WTC11 (cell line): ENCODE results near the gene KCNN1. TPM values are rescaled to one million over a fixed set of nuclear protein-coding genes. Genes with fewer than 3 reads are reported as not detected.

Source experiments
- ATAC-seq: fragments of 200-7000 bp; cut with Tn5 transposase; 2 replicates; pipeline ENCODE4 v1.10.0; 2021; ENCODE audit warnings: mild to moderate bottlenecking, moderate library complexity
- CTCF ChIA-PET: fragments of 300-600 bp; sonication (Branson Sonifier 250); formaldehyde crosslinking; loops from one replicate; lab custom pipeline; 2021; ENCODE audit warnings: antibody characterized with exemption; lab: Charles Lee
- POLR2A ChIA-PET: fragments of 350-600 bp; sonication (Branson Sonifier 250); formaldehyde crosslinking; loops from one replicate; lab custom pipeline; 2021; ENCODE audit warnings: antibody characterized with exemption; lab: Charles Lee
- DNase-seq: peaks from one replicate; pipeline ENCODE4 v3.0.0; 2021; ENCODE audit warnings: low spot score
- H3K27ac Mint-ChIP-seq: 2 replicates; pipeline ENCODE4 v1.8.0; 2021; ENCODE audit warnings: mixed read lengths
- H3K27me3 Mint-ChIP-seq: 2 replicates; pipeline ENCODE4 v1.8.0; 2021; ENCODE audit warnings: low read depth, mild to moderate bottlenecking, moderate library complexity, mixed read lengths
- H3K36me3 Mint-ChIP-seq: 2 replicates; pipeline ENCODE4 v1.8.0; 2021; ENCODE audit warnings: mixed read lengths
- H3K4me1 Mint-ChIP-seq: 2 replicates; pipeline ENCODE4 v1.8.0; 2022; ENCODE audit warnings: mixed read lengths
- H3K4me3 Mint-ChIP-seq: 2 replicates; pipeline ENCODE4 v1.8.0; 2021; ENCODE audit warnings: mild to moderate bottlenecking, moderate library complexity, mixed read lengths
- H3K9me3 Mint-ChIP-seq: 2 replicates; pipeline ENCODE4 v1.8.0; 2021; ENCODE audit warnings: mixed read lengths
- AR ChIP-seq: fragments of 250-450 bp; sonication (Bioruptor Pico); IDR thresholded peaks from 2 replicates; pipeline ENCODE4 v1.9.0; 2021; ENCODE audit warnings: mild to moderate bottlenecking
- CBFB ChIP-seq: sonication (generic); formaldehyde crosslinking; IDR thresholded peaks from 2 replicates; pipeline ENCODE4 v1.8.1; 2022; ENCODE audit warnings: mild to moderate bottlenecking, low read depth, missing genetic modification reagents
- CDX4 ChIP-seq: fragments of 250-450 bp; sonication (Bioruptor Pico); IDR thresholded peaks from 2 replicates; pipeline ENCODE4 v1.9.0; 2021; ENCODE audit warnings: moderate library complexity, mild to moderate bottlenecking, inconsistent platforms, borderline replicate concordance
- CREM ChIP-seq: sonication (generic); formaldehyde crosslinking; IDR thresholded peaks from 2 replicates; pipeline ENCODE4 v1.8.1; 2022; ENCODE audit warnings: mild to moderate bottlenecking, missing genetic modification reagents, moderate library complexity
- ESRRA ChIP-seq: sonication (generic); formaldehyde crosslinking; IDR thresholded peaks from 2 replicates; pipeline ENCODE4 v1.8.1; 2022; ENCODE audit warnings: mild to moderate bottlenecking, missing genetic modification reagents, borderline replicate concordance
- JUN ChIP-seq: sonication (generic); formaldehyde crosslinking; IDR thresholded peaks from 2 replicates; pipeline ENCODE4 v1.8.0; 2023; ENCODE audit warnings: mild to moderate bottlenecking, missing genetic modification reagents
- MYBL2 ChIP-seq: sonication (generic); formaldehyde crosslinking; IDR thresholded peaks from 2 replicates; pipeline ENCODE4 v1.8.1; 2023; ENCODE audit warnings: mild to moderate bottlenecking, moderate library complexity, missing genetic modification reagents
- PRDM15 ChIP-seq: sonication (generic); formaldehyde crosslinking; IDR thresholded peaks from 2 replicates; pipeline ENCODE4 v1.8.0; 2022; ENCODE audit warnings: missing genetic modification reagents
- ZNF396 ChIP-seq: fragments of 250-450 bp; sonication (Bioruptor Pico); IDR thresholded peaks from 2 replicates; pipeline ENCODE4 v1.8.0; 2021; ENCODE audit warnings: mild to moderate bottlenecking, moderate library complexity, borderline replicate concordance
- ZNF423 ChIP-seq: fragments of 250-450 bp; sonication (Bioruptor Pico); IDR thresholded peaks from 2 replicates; pipeline ENCODE4 v2.1.2; 2022; ENCODE audit warnings: mild to moderate bottlenecking, moderate library complexity
- ZNF671 ChIP-seq: fragments of 250-450 bp; sonication (Bioruptor Pico); IDR thresholded peaks from 2 replicates; pipeline ENCODE4 v1.8.0; 2021; ENCODE audit warnings: mild to moderate bottlenecking
- total RNA-seq: library from RNA; stranded (reverse); gene quantifications from 3 replicates; pipeline ENCODE4 v1.2.3, GENCODE V29; 2021
- TF ChIP-seq, protein P1 (sequence below): sonication (generic); formaldehyde crosslinking; IDR thresholded peaks from 2 replicates; pipeline ENCODE4 v1.8.0; 2022; ENCODE audit warnings: mild to moderate bottlenecking, missing genetic modification reagents
- TF ChIP-seq, protein P2 (sequence below): sonication (generic); formaldehyde crosslinking; IDR thresholded peaks from 2 replicates; pipeline ENCODE4 v1.8.0; 2023; ENCODE audit warnings: missing genetic modification reagents

Gene KCNN1
- total RNA-seq, 1 experiment from 2014 or later = 15.3 TPM

DNA sequence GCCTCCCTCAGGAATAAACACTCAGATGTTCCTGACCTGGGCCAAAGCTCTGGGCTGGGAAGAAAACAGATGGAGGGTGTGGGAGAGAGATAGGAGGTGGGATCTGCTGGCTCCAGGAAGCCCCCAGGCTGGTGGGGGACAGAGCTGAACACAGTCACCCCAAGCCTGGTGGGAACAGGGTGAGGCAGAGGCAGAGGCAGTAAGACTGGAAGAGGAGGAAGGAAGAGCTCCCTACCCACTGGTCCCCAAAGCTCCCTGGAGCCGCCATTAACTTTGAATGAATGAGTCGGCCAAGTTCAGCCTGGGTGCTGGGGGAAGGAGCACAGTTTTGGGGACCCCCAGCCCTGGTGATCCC is 801 bp upstream of the KCNN1 start:
- POLR2A ChIA-PET = interaction anchor here (0.6 kb wide), 1 partner anchor 436 kb away, joined by 4 read pairs; no protein-coding TSS in a partner anchor

DNA sequence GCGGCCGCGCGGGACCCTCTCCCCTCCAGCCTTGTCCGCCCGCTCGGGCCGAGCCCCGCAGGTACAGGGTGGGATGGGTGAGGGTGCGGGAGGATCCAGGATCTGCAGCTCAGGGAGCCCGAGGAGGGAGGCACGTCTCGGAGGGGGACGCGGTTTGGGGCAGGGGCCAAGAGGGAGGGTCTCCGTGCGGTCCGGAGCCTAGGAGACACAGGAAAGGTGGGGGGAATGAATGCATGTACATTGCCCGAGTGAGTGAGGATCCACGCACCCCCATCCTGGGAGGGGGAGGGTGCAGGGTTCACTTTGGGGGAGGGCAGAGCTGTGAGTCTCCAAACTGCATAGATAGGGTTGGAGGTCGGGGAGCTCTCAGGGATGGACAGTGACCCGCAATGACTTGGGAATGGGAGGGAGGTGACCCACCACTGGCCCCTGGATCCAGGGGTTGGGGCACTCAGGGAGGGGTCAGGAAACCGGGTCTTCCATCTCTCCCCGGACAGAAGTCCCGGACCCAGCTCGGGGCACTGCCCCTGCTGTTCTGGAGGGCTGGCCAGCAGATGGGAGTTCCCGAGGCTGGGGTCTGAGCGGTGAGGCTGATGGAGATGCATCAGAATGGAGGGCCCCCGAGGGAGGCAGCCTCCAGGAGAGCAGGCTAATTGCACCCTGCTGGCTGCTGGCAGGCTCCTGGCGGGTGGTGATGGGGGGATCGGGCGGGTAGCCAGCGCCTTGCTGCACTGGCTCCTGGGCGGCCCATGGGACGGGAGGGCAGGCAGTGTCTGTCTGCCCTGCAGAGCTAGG is 547 bp downstream of the KCNN1 start:
- peaks cover 12% of the 10 kb centered on the region for H3K4me1 Mint-ChIP-seq
- peak; percentile 79 for TF ChIP-seq ZNF423 (CRISPR knock-in tag)
- TF ChIP-seq CDX4 (CRISPR knock-in tag) = no peak
- peak; percentile 33; the same call in 1 of the 2 replicates for TF ChIP-seq PRDM15
- no peak for TF ChIP-seq ZNF396
- POLR2A ChIA-PET = interaction anchor here (0.6 kb wide), 1 partner anchor 401 kb away, joined by 3 read pairs; no protein-coding TSS in a partner anchor
- no peak overlapping the region for H3K27ac Mint-ChIP-seq
- H3K36me3 Mint-ChIP-seq = no peaks in the 10 kb centered on the region
- ATAC-seq = no peak
- H3K9me3 Mint-ChIP-seq = no peaks in the 10 kb centered on the region
- no peak for DNase-seq
- peak overlapping the region; percentile 79 for H3K4me3 Mint-ChIP-seq
- CTCF ChIA-PET = interaction anchor here (0.6 to 2.8 kb wide), 8 partner anchors 20 to 362 kb away, joined by 3 to 10 read pairs (median 4); partner anchors contain the start of gene CCDC124
- H3K27me3 Mint-ChIP-seq = peaks cover 14% of the 10 kb centered on the region

More for the DNA sequence above, 801 bp upstream of the KCNN1 start:
- CTCF ChIA-PET = interaction anchor here (0.6 to 2.8 kb wide), 8 partner anchors 11 to 421 kb away, joined by 3 to 10 read pairs (median 4); partner anchors contain the start of gene CCDC124
- Mint-ChIP-seq H3K36me3 (no peaks in the 10 kb centered on the region), H3K9me3 (no peaks in the 10 kb centered on the region), H3K27me3 (peaks cover 14% of the 10 kb centered on the region), H3K4me1 (peaks cover 22% of the 10 kb centered on the region), H3K4me3 (peak overlapping the region; percentile 63), H3K27ac (no peak overlapping the region)
- TF ChIP-seq MYBL2 (CRISPR knock-in tag) (no peak), ESRRA (CRISPR knock-in tag) (no peak), CBFB (CRISPR knock-in tag) (no peak), JUN (CRISPR knock-in tag) (no peak), CREM (CRISPR knock-in tag) (no peak), AR (CRISPR knock-in tag) (no peak), ZNF671 (CRISPR knock-in tag) (no peak)
- TF ChIP-seq, protein P1, sequence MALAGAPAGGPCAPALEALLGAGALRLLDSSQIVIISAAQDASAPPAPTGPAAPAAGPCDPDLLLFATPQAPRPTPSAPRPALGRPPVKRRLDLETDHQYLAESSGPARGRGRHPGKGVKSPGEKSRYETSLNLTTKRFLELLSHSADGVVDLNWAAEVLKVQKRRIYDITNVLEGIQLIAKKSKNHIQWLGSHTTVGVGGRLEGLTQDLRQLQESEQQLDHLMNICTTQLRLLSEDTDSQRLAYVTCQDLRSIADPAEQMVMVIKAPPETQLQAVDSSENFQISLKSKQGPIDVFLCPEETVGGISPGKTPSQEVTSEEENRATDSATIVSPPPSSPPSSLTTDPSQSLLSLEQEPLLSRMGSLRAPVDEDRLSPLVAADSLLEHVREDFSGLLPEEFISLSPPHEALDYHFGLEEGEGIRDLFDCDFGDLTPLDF (CRISPR knock-in tag) = no peak
- TF ChIP-seq, protein P2, sequence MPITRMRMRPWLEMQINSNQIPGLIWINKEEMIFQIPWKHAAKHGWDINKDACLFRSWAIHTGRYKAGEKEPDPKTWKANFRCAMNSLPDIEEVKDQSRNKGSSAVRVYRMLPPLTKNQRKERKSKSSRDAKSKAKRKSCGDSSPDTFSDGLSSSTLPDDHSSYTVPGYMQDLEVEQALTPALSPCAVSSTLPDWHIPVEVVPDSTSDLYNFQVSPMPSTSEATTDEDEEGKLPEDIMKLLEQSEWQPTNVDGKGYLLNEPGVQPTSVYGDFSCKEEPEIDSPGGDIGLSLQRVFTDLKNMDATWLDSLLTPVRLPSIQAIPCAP = no peak
- ATAC-seq (no peak), DNase-seq (no peak)
